B cell (primary cell): Measurements from ENCODE around the gene NOL9.

ENCODE experiments used
- EZH2 ChIP-seq: IDR thresholded peaks from 2 replicates; pipeline ENCODE4 v1.6.1; 2012; ENCODE audit warnings: borderline replicate concordance, low read depth, mild to moderate bottlenecking, moderate library complexity, low read length; ENCODE audit not compliant: insufficient read depth, poor library complexity, severe bottlenecking
- TF ChIP-seq, protein P1 (sequence below): fragments of 200-600 bp; IDR thresholded peaks from one replicate; pipeline ENCODE4 v1.8.0; 2022; ENCODE audit warnings: antibody characterized with exemption, mild to moderate bottlenecking

DNA sequence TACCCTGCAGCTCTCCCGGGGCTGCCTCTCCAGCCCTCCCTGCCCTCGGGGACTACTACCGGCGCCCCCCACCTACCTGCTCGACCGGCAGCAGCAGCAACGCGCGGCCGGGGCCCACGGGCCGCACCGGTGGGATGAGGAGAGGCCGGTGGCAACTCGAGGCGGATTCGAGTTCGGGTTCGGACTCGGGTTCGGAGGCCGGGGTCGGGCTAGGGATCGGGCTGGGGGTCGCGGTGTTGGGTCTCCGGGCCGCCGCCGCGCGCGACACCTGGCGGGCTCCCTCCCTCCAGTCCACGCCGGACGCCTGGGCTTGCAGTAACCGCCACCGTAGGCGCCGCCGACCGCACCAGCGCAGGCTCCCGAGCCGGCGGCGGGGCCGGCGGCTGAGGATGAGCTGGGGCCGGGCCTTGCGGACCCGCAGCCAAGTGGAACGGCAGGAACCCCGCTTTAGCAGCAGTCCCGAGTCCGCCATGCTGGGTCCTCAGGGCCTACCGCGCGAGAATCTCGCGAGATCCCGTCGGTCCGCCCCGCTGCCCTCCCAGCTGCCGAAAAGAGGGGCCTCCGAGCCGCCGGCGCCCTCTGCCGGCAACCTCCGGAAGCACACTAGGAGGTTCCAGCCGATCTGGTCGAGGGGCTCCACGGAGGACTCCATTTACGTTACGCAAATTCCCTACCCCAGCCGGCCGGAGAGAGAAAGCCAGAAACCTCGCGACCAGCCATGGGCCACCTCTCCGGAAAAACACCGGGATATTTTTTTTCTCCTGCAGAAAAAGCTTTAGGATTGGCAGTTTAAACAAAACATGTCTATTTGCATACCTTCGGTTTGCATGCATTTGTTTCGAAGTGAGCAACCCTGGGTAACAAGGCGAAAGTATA, at the start of gene NOL9:
- TF ChIP-seq EZH2 = no peak
- TF ChIP-seq, protein P1, sequence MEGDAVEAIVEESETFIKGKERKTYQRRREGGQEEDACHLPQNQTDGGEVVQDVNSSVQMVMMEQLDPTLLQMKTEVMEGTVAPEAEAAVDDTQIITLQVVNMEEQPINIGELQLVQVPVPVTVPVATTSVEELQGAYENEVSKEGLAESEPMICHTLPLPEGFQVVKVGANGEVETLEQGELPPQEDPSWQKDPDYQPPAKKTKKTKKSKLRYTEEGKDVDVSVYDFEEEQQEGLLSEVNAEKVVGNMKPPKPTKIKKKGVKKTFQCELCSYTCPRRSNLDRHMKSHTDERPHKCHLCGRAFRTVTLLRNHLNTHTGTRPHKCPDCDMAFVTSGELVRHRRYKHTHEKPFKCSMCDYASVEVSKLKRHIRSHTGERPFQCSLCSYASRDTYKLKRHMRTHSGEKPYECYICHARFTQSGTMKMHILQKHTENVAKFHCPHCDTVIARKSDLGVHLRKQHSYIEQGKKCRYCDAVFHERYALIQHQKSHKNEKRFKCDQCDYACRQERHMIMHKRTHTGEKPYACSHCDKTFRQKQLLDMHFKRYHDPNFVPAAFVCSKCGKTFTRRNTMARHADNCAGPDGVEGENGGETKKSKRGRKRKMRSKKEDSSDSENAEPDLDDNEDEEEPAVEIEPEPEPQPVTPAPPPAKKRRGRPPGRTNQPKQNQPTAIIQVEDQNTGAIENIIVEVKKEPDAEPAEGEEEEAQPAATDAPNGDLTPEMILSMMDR = peak; percentile 94
